Inflammatory macrophage (primary cell): ENCODE measurements around the gene SIK3.
A peak's percentile ranks its signal among the peaks of the same experiment; 100 is the strongest.

Source experiments
- DNase-seq, 2 donors: peaks; one replicate each; pipeline ENCODE4 v3.0.0-alpha.2; 2020 to 2022

Gene SIK3

DNA sequence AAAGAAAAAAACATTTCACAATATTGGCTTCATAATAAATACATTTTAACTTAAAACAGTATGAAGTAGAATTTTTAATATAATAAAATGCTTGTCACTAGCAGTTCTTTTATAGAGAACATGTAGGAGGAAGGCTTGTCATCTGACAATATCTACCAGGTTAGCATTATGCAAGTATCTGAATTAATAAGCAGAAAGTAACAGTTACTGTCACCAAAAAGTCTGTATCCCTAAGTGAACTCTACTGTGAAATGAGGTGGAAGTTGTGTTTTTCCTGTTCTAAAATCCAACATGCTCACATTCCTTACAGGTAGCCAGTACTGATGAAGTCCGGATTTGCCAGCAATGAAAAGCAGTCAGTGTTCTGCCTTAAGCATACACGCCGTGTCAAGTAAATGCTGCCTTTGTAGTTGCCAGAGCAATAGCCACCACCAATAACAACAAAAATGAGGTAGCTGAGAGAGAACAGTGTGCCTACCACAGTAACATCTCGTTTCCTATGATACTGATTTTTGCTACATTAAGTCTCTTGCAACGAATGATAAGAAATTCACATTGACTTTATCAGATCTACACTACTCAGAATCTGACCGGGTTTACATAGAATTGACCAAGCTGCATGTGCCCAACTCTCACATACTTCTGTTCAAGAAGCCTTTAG, 95.5 kb downstream of the SIK3 start:
- peak in 1 of 2 donors; percentile 39 for DNase-seq

DNA sequence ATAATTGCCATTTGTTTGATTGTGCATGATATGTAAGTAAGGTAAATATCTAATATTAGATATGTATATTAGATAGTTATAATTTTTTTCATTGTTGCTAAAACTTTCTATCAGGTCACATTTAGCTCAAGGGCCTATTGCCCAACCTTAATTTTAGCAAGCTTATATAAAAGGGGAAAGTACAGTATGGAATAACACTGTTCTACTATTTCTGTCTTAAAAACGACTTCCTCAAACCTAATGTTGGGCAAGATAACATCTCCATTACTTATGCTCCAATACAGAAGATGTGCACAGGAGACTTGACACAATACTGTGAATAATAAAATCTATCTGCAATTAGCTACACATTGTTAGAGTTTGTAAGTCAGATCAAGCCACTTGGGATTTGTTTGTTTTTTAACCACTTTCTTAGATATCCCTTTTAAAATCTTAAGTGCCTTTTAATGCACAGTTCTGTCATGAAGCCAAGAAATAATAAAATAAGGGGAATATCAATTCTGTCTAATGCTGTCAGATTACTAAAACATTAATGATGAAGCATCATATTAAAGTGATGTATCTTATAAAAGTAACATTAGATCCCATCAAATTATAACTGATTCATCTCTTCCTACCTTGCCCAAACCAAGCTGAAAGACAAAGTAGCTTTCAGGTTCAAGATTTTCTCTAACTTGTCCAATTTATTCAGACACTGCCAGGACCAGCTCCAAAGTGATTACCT, 98.1 kb downstream of the SIK3 start:
- DNase-seq, result peak; percentile 66 to 92

DNA sequence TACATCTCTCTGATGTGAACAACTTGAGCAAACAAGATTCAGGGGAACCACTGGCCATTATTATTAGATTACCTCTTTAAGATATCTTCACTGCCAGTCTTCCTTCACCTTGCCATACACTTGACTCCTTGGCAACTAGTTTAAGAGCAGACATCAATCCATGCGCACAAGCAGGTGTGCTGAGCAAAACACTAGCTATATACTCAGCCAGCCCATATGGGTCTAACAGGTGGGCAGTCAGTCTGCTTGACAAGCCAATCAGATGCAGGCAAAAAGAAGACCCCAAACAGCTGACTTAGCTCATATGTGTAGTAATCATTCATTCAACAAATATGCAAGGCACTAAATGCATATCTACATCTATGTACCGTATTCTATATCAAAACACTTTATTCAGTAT, 101.2 kb downstream of the SIK3 start:
- no peak for DNase-seq

DNA sequence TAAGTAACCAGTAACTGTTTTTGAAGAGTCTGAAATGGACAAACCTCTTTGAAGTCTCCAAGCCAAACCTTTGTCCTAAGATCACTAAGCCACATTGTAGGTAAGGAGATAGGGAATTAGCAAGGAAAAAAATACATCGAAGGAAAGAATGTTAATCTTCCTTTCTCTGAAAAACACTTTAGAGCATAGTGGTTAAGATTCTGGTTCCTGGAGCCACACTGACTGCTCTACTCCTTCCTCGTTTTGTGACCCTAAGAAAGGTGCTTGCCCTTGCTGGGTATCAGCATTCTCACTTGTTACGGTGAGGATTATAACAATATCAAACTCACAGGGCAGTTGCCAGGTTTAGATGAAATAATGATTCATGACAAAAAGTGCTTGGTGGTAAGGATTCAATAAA, 104.0 kb downstream of the SIK3 start:
- DNase-seq, result no peak

DNA sequence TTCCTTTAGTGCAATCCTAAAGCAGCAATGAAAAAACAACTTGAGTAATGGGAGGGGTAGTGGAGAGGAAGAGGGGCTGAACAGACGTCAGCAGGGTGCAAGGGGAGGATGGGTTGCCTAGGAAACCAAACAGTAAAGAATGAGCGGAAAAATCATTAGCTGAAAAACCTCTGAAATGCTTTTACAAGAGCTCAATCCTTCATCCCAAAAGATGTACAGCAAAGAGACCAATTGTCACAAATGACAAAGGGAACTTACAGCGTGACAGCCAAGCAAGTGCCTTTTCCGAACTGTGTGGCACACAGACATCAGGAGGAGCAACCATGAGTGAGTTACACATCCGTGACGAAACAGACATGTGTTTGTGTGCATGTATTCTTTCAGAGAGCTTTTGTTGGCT, 104.6 kb downstream of the SIK3 start:
- peak; percentile 50 to 64 for DNase-seq

DNA sequence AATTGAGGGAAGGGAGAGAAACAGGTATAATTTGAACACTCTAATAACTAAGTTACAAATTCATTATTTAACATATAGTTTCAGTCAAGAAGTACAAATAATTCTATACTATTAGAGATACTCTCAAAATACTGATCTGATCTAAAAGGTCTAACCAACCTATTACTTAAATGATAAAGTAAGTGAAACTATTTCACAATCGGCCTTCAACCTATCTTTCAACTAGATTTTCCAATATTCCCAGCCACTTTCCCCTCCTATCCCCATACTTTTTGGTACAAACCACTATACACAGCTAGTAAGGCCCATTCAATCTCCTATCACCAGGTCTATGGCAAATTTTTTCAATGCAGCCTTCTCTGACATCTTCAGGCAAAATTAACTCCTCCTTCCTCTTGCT, 106.7 kb downstream of the SIK3 start:
- DNase-seq, result no peak

DNA sequence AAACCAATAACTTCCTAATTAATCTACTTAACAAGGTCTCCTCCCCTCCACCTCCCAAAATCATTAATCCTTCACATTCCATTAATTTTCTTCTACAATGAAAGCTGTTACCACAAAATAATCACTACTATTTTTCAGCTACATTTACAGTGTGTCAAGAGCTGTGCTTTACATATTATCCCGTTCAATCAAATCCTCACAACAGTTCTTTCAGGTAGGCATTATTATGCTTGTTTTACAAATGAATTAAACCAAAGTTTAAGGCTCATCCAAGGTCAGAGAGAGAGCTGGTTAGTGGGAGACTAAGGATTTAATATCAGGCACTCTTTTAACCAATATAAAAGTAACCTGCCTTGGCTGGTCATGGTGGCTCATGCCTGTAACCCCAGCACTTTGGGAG, 107.4 kb downstream of the SIK3 start:
- DNase-seq, result no peak

DNA sequence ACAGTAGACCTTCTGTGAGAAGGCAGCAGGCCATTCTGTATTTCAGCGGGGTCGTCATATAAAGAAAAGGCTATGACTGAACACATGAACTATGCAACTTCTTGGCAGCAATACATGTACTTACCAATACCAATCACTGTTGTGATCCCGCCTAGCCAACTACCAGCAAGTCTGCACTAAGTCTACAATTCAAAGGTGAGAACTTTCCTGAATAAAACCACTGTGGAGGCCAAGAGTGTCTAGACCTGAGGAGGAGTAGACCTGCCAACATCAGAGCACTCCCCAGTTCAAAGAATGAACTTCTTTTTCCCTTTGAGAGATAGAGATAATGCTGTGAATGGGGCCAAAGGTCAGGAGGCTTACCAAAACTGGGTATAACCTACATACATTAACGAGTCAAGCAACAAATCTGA, 108.2 kb downstream of the SIK3 start:
- no peak for DNase-seq

DNA sequence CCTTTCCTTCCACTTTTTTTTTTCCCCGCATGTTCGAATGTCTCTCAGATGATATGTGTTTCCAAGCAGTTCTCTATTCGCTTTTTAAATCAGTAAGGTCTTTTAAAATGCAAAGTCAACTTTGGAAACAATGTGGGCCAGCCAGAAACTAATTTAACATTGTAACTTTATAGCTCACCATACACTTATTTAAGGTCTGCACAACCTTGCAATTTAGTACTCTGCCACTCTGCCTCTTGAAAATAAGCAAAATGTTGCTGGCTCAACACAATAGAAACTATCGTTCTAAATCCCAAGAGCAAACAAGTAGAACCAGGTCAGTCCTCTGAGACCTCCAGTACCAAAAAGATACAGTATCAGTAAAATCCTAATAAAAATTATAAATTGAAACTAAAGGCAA, 109.0 kb downstream of the SIK3 start:
- DNase-seq, result no peak

DNA sequence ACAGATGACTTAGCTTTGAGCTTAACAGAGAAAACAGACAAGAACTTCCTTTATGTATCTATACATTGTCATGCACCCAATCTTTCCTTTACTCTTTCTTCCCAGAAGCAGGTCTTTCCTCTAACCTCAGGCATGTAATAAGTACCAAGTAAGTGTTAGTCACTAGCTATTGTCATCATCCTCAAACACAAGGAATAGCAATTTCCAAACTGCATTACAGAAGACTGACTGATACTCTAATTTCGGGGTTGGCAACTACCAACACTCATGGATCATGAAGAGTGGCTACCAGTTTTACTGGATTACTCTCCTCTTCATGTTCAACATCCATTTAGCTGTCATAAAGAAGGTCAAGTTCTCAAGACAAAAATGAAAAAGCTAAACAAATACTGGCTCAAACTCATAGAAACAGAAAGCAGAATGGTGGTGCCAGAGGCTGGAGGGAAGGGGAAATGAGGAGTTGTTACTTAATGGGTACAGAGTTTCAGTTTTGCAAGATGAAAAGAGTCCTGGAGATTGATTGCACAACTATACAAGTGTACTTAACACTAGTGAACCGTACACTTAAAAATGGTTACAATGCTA, 111.6 kb downstream of the SIK3 start:
- DNase-seq, result peak; percentile 70 to 88

DNA sequence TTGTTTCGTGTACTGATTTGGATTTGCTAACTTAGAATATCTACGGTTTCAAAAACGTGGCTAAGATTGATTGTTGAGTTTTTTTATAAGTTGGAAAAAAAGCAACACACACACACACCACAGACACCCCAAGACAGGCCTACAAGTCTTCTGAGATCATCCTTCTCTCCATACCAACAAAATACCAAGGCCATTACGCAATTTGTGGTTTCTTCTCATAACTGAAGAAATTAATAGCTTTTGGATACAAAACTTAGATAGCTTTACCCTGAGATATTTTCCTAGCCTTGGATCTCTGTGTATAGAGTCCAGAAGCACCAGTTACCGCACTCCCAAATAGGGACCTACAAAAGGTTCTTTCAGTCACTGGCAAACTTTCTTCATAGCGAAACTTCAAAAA, 113.6 kb downstream of the SIK3 start:
- DNase-seq, result peak; percentile 56 to 82

DNA sequence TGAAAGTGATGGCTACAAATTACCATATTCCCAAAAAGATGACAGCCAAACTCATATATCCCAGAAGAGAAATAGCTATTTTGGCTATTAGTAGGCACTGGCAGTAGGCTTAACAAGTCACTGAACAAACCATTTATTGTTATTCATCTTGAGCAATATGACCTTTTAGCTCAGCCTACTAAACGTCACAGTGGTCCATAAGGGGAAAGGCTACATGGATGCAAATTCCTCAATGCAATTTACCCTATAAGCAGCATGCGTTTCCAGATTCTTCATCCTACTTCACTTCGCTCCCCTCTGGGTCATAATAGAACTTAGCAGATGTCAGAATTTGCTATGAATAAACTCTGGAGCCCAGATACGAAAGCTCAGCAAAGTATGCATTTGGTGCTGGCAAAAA, 114.0 kb downstream of the SIK3 start:
- no peak for DNase-seq

DNA sequence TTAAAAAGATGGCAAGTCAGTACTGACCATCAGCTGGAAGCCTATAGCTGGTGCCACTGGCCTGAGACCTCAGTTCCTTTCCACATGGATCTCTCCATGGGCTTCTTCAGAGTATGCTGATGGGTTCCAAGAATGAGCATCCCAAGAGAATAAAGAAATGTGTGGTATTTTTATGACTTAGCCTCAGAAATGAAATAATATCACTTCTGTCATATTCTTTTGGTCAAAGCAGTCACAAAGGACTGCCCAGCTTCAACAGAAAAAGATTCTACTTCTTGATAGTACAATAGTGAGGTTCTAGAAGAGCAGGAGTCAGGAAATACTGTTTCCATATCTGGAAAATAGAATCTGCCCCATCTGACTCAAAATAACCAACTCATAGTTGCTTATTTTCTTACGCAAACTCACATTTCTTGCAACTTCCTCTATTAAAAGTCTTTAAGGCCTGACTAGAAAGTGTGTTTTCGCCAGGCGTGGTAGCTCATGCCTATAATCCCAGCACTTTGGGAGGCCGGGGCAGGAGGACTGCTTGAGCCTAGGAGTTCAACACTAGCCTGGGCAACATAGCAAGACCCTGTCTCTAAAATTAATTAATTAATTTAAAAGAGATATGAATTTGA, 116.9 kb downstream of the SIK3 start:
- peak; percentile 68 to 87 for DNase-seq

DNA sequence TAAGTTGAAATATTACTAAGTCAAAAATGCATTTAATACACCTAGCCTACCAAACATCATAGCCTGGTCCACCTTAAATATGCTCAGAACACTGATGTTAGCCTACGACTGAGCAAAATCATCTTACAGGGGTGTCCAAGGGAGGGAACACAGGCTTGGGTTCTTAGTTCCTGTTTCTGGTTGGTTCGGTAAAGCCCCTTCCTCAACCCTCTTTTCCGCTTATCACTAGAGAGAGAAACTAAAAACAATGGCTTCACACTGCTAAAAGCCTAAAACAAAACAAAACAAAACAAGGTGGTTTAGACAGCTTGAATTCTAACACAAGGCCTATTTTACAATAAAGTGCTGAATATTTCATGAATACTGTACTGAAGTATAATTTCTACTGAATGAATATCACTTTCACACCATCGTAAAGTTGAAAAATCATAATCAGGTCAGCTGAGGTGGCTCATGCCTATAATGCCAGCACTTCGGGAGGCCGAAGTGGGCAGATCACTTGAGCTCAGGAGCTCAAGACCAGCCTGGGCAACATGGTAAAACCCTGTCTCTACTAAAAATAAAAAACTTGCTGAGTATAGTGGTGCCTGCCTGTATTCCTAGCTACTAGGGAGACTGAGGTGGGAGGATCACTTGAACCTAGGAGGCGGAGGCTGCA, 118.0 kb downstream of the SIK3 start:
- DNase-seq, result peak in 1 of 2 donors; percentile 28

DNA sequence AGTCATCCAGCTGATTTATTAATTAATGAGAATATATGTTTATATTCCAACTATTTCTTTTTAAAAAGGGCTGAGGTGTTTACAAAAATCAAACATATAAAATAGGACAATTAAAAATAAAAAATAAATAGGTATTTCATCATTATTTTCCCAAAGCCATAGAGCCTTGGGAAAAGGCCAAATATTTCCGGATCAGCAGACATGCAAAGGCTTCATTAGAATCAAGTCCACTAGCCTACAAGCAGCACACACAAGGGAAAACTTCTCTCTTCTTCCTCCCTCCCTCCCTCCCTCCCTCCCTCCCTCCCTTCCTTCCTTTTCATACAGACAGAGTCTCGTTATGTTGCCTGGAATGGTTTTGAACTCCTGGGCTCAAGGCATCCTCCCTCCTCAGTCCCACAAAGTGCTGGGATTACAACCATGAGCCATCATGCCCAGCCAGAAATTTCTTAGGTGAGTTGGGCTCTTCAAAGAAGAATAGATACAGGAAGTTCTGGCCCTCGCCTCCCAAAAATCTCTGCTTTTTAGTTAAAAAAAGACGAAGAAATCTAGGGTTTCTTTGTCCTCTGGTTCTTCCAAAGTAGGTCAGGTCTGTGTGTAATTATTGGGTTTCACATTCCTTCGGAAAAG, 121.2 kb downstream of the SIK3 start:
- DNase-seq, result no peak

DNA sequence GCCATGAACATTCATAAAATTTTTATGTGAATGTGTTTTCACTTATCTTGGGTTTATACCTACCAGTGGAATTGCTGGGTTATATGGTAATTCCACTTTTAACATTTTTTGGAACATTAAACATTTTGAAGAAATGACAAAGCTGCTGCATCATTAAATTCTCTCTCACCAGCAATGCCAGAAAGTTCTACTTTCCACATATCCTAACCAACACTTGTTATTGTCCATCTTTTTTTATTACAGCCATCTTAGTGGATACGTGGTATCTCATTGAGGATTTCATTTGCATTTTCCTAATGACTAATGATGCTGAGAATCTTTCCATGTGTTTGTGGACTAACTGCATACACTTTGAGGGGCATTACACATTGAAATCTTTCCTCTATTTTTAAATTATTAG, 122.6 kb downstream of the SIK3 start:
- no peak for DNase-seq

DNA sequence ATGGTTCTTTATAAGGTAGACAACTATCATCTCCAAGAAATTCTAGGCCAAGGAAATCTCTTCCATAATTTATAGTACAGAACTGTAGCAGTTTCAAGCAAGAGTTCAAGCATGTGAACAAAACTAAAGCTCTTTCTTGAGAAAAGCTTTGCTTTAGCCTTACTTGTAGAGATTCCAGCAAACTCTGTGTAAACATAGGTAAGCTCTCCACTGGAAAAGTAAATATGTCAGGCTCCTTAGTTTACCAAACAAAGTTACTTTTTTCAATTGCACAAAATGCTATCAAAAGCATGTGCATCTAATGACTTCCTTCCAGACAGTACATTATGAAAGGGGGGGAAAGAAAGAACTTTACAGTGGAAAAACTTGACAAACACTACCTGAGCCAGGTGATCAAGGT, 125.0 kb downstream of the SIK3 start:
- DNase-seq, result no peak

DNA sequence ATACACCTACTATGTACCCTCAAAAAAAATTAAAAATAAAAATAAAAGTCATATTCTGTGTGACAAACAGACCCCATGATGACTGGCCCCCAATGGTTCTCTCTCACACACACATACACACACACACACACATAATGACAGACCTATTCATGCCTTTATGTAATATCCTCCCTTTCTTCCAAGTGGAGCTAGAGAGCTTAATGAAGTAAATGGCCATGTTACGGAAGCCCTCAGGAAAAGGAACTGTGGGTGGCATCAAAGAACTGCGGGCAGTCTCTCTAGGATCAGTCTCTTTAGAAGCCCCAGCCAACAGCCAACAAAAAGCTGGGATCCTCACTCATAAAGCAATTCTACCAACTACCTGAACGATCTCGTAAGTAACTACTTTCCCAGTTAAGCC, 125.5 kb downstream of the SIK3 start:
- peak; percentile 80 to 81 for DNase-seq

DNA sequence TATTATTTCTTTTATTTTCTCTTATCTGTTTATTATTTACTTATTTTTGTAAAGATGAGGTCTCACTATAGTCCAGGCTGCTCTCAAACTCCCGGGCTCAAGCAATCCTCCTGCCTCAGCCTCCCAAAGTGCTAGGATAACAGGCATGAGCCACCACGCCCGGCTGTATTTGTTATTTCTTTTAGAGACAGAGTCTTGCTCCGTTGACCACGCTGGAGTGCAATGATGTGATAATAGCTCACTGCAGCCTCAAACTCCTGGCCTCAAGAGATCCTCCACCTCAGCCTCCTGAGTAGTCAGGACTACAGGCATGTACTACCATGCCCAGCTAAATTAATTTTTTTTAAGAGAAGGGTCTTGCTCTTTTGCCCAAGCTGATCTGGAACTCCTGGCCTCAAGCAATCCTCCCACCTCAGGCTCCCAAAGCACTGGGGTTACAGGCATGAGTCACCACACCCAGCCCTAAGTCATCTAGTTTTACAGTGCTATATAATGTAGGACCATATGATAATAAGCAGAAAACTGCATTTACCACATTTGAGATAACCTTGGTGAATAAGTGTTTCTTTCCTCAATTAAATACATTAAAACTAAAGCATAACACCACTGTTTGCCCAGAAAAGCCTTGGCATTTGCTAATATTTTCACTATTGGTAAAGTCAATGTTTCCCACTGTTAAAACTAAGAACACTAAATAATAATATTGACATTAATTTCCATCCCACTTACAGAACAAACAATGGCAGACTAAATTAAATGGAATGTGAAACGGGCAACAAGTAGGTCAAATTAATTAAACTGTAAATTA, 127.5 kb downstream of the SIK3 start:
- DNase-seq, result peak in 1 of 2 donors; percentile 41

DNA sequence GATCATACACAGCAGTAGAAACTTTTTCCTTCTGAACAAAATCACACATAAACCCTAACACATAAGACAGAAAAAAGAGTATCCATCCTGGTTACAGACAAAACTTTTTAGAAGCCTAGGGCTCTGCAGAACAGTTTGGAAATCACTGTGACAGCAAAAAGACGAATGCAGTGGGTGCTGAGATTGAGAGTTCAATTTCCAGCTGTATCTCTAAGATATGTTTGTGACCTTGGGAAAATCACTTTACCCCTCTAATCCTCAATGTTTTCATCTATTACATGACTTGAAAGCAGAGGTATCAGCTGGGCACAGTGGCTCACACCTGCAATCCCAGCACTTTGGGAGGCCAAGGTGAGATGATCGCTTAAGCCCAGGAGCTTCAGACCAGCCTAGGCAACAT, 128.5 kb downstream of the SIK3 start:
- DNase-seq, result no peak

DNA sequence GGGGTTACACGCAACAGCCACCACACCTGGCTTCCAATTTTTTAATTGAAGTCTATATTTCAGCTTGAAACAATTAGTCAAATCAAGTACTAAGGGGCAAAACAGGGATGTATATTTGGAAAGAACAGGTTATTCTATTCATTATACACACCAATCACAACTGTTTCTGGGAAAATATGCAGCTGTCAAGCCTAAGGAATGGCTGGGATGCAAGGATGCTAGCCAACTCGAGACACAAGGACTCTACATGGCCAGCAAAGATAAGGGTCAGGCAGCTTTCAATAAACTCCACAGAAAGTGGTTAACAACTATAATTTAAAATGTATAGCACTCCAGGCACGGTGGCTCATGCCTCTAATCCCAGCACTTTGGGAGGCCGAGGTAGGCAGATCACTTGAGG, 134.0 kb downstream of the SIK3 start:
- no peak for DNase-seq

DNA sequence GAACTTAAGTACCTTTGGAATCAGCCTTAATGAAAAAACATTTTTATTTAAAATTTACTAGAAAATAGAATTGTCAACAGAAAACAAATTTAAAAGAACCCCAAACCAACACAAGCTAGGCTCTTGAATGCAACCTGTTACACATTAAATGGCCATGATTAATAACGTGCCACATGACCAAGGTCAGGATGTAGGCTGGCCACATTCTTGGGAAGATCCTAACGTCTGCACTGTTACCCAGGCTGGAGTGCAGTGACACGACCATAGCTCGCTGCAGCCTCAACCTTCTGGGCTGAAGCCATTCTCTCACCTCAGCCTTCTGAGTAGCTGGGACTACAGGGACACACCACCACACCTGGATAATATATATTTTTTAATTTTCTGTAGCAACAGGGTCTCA, 134.4 kb downstream of the SIK3 start:
- DNase-seq, result no peak
